Fibroblast of lung (primary cell): ENCODE data around the gene USP7. TPM values are rescaled to one million over a fixed set of nuclear protein-coding genes. Genes with fewer than 3 reads are reported as not detected.

Experiments
- DNase-seq, 2 donors: peaks; one replicate each; pipeline versions ENCODE4 v3.0.0 to v3.0.0-alpha.2; 2010; ENCODE audit warnings: low read depth in 2 of 2
- H2AFZ ChIP-seq: 2 replicates; pipeline ENCODE4 v1.5.1; 2012; ENCODE audit warnings: low read length, control low read depth, inconsistent platforms
- H3K27ac ChIP-seq: 2 replicates; pipeline ENCODE4 v1.5.1; 2011; ENCODE audit warnings: low read length, control low read depth; ENCODE audit not compliant: insufficient read depth
- H3K27me3 ChIP-seq: 2 replicates; pipeline ENCODE4 v1.5.1; 2011; ENCODE audit warnings: mild to moderate bottlenecking, low read length; ENCODE audit not compliant: control insufficient read depth, insufficient read depth
- H3K36me3 ChIP-seq: 2 replicates; pipeline ENCODE4 v1.5.1; 2011; ENCODE audit warnings: low read length; ENCODE audit not compliant: control insufficient read depth, insufficient read depth
- H3K4me1 ChIP-seq: 2 replicates; pipeline ENCODE4 v1.5.1; 2011; ENCODE audit warnings: low read length; ENCODE audit not compliant: control insufficient read depth, insufficient read depth; ENCODE audit errors: extremely low read depth
- H3K4me2 ChIP-seq: 2 replicates; pipeline ENCODE4 v1.5.1; 2011; ENCODE audit warnings: low read length, control low read depth; ENCODE audit not compliant: insufficient read depth; ENCODE audit errors: extremely low read depth
- H3K4me3 ChIP-seq, 4 experiments: fragments of 200-600 bp in 1 of 4; sonication (generic) in 1 of 4; replicated peaks in 1 of 4; 2 replicates each; pipeline ENCODE4 v1.5.1; 2011 to 2016; ENCODE audit warnings: low read length in 4 of 4, low read depth in 3 of 4, mild to moderate bottlenecking in 3 of 4, control low read depth in 2 of 4, inconsistent platforms in 1 of 4, mixed read lengths in 1 of 4; ENCODE audit not compliant: insufficient read depth in 1 of 4; ENCODE audit errors: control extremely low read depth in 1 of 4
- H3K79me2 ChIP-seq: 2 replicates; pipeline ENCODE4 v1.5.1; 2012; ENCODE audit warnings: mild to moderate bottlenecking, low read length, inconsistent platforms; ENCODE audit not compliant: control insufficient read depth, insufficient read depth
- H3K9ac ChIP-seq: 2 replicates; pipeline ENCODE4 v1.5.1; 2011; ENCODE audit warnings: mild to moderate bottlenecking, low read length, control low read depth; ENCODE audit not compliant: insufficient read depth
- H3K9me3 ChIP-seq: 2 replicates; pipeline ENCODE4 v1.5.1; 2012; ENCODE audit warnings: low read depth, low read length; ENCODE audit not compliant: control insufficient read depth, insufficient read depth
- H4K20me1 ChIP-seq: 2 replicates; pipeline ENCODE4 v1.5.1; 2011; ENCODE audit warnings: low read length; ENCODE audit not compliant: control insufficient read depth, insufficient read depth; ENCODE audit errors: extremely low read depth
- EZH2 ChIP-seq: IDR thresholded peaks from 2 replicates; pipeline ENCODE4 v1.5.1; 2012; ENCODE audit warnings: low read length, control low read depth, mild to moderate bottlenecking; ENCODE audit errors: missing control alignments
- polyA plus RNA-seq, 2 donors: library from polyadenylated mRNA; depleted of rRNA in 1 of 2; stranded (reverse) in 1 of 2; unstranded in 1 of 2; fragments of >200 nt; gene quantifications; 2 replicates each; pipeline ENCODE4 v1.2.1, GENCODE V29; 2011 to 2012; ENCODE audit warnings: missing spikeins in 1 of 2
- total RNA-seq: library from RNA; depleted of rRNA; stranded (reverse); fragments of >200 nt; gene quantifications from 2 replicates; pipeline ENCODE4 v1.2.1, GENCODE V29; 2014
- TF ChIP-seq, protein P1 (sequence below), 2 donors: IDR thresholded peaks in 1 of 2; conservative IDR thresholded peaks in 1 of 2; 1 replicate in 1 of 2; 2 replicates in 1 of 2; pipeline ENCODE4 v1.5.1; 2011 to 2012; ENCODE audit warnings: low read length in 2 of 2, control low read depth in 1 of 2, inconsistent platforms in 1 of 2, low read depth in 1 of 2, mild to moderate bottlenecking in 1 of 2

Gene USP7
- total and polyA plus RNA-seq, 2 donors (not counting 1 experiment from before 2014, with no cell fraction given): 22.5 to 48.7 TPM

- Histone ChIP-seq H3K9ac (no peak overlapping the region), H3K4me1 (peaks cover 29% of the 10 kb centered on the region), H3K9me3 (no peaks in the 10 kb centered on the region), H3K4me3 (no peak overlapping the region), H3K27me3 (no peaks in the 10 kb centered on the region), H2AFZ (no peak overlapping the region), H3K79me2 (no peaks in the 10 kb centered on the region), H4K20me1 (no peaks in the 10 kb centered on the region), H3K27ac (no peak overlapping the region), H3K4me2 (no peak overlapping the region), H3K36me3 (peaks cover 15% of the 10 kb centered on the region)
- no peak for DNase-seq
- TF ChIP-seq, protein P1, sequence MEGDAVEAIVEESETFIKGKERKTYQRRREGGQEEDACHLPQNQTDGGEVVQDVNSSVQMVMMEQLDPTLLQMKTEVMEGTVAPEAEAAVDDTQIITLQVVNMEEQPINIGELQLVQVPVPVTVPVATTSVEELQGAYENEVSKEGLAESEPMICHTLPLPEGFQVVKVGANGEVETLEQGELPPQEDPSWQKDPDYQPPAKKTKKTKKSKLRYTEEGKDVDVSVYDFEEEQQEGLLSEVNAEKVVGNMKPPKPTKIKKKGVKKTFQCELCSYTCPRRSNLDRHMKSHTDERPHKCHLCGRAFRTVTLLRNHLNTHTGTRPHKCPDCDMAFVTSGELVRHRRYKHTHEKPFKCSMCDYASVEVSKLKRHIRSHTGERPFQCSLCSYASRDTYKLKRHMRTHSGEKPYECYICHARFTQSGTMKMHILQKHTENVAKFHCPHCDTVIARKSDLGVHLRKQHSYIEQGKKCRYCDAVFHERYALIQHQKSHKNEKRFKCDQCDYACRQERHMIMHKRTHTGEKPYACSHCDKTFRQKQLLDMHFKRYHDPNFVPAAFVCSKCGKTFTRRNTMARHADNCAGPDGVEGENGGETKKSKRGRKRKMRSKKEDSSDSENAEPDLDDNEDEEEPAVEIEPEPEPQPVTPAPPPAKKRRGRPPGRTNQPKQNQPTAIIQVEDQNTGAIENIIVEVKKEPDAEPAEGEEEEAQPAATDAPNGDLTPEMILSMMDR (conservative IDR thresholded peaks at IDR 0.05 in 1 of 2, IDR thresholded peaks at IDR 0.05 in 1 of 2; ENCODE audit: low read depth in 1 of 2, low read length in 2 of 2): no peak
- TF ChIP-seq EZH2: no peak
Observed at GRCh38 chr16:8888951-8889892, 74.5 kb downstream of the USP7 start.

DNA sequence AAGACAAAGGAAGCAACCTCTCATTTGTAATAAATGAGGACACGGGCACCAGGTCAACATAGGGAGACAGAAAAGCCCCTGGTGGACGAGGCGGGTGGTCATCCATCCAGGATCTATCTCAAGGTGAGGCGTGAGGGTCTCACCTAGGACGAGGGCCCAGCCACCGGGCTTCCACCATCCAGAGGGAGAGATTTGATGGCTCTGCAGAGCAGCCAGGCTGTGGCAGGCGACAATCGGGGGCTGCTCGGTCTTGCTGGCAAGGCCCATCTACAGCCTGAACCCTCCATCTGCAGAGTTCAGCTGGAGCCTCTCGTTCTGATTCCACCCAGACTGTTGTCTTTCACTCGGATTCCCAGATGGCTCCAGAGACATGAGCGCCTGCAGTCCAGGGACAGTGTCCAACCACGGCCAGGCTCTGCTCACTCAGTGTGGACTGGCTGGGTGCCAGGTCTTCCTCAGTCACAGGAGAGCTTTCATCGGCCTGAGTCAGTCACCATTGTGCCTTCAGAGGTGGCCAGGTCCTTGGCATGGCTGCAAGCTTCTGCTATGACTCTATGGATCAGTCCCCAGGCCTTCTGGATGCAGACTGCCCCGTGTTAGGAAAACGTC is 75.7 kb downstream of the USP7 start:
- Histone ChIP-seq H3K36me3 (peaks cover 9% of the 10 kb centered on the region), H3K27ac (no peak overlapping the region), H3K4me2 (no peak overlapping the region), H2AFZ (no peak overlapping the region), H4K20me1 (no peaks in the 10 kb centered on the region), H3K4me3 (no peak overlapping the region), H3K9me3 (no peaks in the 10 kb centered on the region), H3K27me3 (no peaks in the 10 kb centered on the region), H3K4me1 (peaks cover 31% of the 10 kb centered on the region), H3K9ac (no peak overlapping the region), H3K79me2 (no peaks in the 10 kb centered on the region)
- DNase-seq: peak in 1 of 2 donors; percentile 67
- TF ChIP-seq, protein P1 (conservative IDR thresholded peaks at IDR 0.05 in 1 of 2, IDR thresholded peaks at IDR 0.05 in 1 of 2; ENCODE audit: low read depth in 1 of 2, low read length in 2 of 2): no peak
- TF ChIP-seq EZH2: no peak

- peaks cover 31% of the 10 kb centered on the region for H3K4me1 ChIP-seq
- H3K36me3 ChIP-seq: peaks cover 9% of the 10 kb centered on the region
- no peak overlapping the region for H3K27ac ChIP-seq
- TF ChIP-seq, protein P1 (conservative IDR thresholded peaks at IDR 0.05 in 1 of 2, IDR thresholded peaks at IDR 0.05 in 1 of 2; ENCODE audit: low read depth in 1 of 2, low read length in 2 of 2): no peak
- no peak for TF ChIP-seq EZH2
- DNase-seq: no peak
- no peaks in the 10 kb centered on the region for H3K79me2 ChIP-seq
- H3K4me3 ChIP-seq: no peak overlapping the region
- H3K27me3 ChIP-seq: no peaks in the 10 kb centered on the region
- H2AFZ ChIP-seq: no peak overlapping the region
- no peak overlapping the region for H3K9ac ChIP-seq
- H4K20me1 ChIP-seq: no peaks in the 10 kb centered on the region
- no peak overlapping the region for H3K4me2 ChIP-seq
- no peaks in the 10 kb centered on the region for H3K9me3 ChIP-seq
Observed at GRCh38 chr16:8887431-8887765, 76.3 kb downstream of the USP7 start.
